ENCODE results near the gene FTL.

FTL gene

DNA sequence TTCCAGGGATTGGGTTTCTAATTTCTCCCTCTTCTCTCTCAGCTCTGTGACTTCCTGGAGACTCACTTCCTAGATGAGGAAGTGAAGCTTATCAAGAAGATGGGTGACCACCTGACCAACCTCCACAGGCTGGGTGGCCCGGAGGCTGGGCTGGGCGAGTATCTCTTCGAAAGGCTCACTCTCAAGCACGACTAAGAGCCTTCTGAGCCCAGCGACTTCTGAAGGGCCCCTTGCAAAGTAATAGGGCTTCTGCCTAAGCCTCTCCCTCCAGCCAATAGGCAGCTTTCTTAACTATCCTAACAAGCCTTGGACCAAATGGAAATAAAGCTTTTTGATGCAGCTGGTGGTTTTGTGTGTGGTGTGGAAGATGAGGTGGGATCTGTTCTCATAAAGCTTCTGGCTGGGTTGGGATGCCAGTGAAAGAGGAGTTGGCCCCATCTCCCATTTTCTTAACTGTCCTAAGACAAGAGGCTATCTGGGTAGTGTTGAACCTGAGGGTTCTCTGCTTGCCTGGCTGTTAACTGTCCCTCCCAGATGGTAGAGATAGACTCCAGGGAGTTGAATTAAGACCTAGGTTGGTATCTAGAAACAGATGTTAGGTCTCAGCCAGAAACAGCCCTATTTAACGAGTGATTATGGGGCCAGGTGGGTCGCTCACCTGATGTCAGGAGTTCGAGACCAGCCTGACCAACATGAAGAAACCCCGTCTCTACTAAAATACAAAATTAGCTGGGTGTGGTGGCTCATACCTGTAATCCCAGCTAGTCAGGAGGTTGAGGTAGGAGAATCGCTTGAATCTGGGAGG, 1.6 kb downstream of the FTL start:
- peaks cover 67% of the 10 kb centered on the region for H3K36me3 Mint-ChIP-seq (ENCODE audit: low read depth)
- DNase-seq, result no peak
- peak overlapping the region; percentile 92 for H3K4me3 Mint-ChIP-seq
- no peaks in the 10 kb centered on the region for H3K27me3 Mint-ChIP-seq
- no peaks in the 10 kb centered on the region for H3K9me3 Mint-ChIP-seq
- H3K27ac Mint-ChIP-seq, result peak overlapping the region; percentile 97
- peaks cover 61% of the 10 kb centered on the region for H3K4me1 Mint-ChIP-seq (ENCODE audit: low read depth)

DNA sequence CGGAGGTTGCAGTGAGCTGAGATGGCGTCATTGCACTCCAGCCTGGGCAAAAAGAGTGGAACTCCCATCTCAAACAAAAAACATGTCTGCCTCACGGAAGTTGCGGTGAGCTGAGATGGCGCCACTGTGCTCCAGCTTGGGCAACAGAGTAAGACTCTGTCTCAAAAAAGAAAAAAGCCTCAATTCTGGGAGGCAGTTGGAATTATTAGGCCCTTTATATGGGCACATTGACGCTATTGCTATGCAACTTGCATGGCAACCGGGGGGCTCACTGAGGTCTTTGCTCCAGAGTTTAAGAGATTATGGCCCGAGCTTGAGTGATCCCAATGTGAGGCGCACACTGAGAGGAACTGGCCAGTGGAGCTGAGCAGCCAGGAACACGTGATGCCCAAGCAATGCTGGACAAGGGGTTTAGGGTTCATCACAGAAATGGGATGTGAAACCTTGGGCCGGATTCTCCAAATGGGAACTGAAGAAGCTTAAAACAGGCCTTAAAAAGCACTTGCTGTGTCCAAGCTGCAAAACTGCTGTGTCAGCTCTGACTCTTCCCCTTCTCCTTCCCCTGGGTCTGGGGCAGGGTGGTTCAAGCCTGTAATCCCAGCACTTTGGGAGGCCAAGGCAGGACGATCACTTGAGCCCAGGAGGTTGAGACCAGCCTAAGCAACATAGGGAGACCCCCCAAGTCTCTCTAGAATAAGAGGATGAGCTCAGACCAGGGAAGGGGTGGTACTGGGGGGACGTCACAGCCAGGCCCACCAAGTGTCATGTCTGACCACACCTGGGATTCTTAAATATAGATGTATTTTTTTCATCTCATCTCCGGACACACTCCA, 2.5 kb downstream of the FTL start:
- Mint-ChIP-seq H3K4me1 (ENCODE audit: low read depth) (peaks cover 53% of the 10 kb centered on the region), H3K27ac (peak overlapping the region; percentile 97), H3K4me3 (peak overlapping the region; percentile 92), H3K9me3 (no peaks in the 10 kb centered on the region), H3K27me3 (no peaks in the 10 kb centered on the region), H3K36me3 (ENCODE audit: low read depth) (peaks cover 64% of the 10 kb centered on the region)
- no peak for DNase-seq

DNA sequence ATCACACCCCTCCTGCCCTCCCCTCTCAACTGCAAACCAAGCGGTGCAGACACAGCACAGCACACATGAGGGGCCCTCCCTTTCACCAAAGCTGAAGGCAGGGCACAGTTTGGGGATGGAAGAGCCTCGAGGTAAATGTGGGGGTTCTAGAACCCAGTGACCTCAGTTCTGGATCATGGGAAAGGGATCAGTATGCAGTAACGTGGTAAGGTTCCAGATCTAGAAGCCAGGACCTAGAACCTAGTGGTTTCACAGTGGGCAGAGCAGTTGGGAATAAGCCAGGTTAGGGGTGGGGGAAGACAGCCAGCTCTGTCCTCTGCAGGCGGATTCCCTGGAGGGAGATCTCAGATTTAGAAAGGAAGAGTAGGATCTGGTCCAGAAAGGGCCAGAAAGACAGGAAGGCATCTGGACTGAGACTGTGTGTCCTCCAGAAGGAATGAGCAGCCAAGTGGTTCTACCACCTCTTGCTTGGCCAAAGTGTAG, 3.1 kb downstream of the FTL start:
- Mint-ChIP-seq H3K27me3 (no peaks in the 10 kb centered on the region), H3K4me1 (ENCODE audit: low read depth) (peaks cover 47% of the 10 kb centered on the region), H3K27ac (peak overlapping the region; percentile 97), H3K4me3 (peak overlapping the region; percentile 92), H3K36me3 (ENCODE audit: low read depth) (peaks cover 68% of the 10 kb centered on the region), H3K9me3 (no peaks in the 10 kb centered on the region)
- no peak for DNase-seq

DNA sequence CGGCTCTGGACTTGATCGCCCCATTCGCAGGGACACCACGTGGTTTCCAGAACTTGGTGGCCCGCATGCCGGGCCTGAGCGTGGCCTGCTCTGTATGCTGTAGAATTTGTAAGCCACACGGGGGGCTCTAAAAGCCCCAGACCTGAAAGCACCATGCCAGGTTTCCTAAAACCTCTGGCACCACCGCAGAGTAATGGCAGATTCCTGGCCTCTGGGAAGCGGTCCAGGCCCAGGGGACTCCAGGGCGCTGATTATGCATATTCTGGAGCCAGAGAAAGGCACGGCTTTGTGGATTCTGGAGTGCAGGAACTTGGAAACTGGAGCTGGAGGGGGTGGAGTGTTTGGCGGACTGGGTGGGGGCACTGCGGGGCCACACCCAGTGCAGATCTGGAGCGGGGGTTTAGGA, 3.7 kb downstream of the FTL start:
- no peaks in the 10 kb centered on the region for H3K27me3 Mint-ChIP-seq

DNA sequence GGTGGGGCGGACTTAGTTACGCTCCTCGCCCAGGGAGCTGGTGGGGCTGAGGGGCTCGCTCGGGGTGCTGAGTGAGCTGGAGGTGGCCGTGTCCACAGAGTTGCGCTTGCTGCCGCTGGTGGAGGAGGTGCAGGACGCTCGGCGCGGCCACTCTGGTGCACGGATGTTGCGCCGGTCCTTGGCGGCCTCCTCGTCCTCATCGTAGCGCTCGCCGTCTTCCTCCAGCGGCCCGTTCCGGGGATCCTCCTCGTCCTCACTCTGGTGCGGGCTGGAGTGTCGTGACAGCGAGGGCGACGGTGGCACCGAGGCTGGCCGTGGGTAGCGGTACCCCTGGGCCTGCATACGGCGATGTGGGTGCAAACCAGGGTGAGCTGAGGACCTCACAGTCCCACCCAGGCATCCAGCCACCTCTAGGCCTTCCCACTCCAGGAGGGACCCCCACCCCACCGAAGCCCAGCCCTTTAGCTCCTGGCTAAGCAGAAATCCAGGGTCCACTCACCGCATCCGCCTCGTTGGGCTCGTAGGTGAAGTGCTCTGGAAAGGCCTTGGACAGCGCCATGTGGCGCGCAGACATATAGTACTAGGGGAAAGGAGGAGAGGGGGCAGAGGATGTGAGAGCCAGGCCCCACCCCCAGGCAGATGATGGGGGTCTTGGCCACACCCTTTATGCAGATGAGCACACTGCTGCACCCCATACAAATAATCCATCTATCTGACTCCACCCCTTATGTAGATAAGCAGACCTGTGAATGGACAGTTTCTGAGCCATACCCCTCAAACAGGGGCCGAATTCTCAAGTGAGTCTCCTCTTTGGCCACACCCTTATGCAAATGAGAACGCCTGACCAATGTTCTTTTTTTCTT, 4.4 kb downstream of the FTL start:
- peaks cover 78% of the 10 kb centered on the region for H3K36me3 Mint-ChIP-seq (ENCODE audit: low read depth)

More for the DNA sequence above, 3.7 kb downstream of the FTL start:
- H3K4me3 Mint-ChIP-seq, result no peak overlapping the region
- H3K36me3 Mint-ChIP-seq (ENCODE audit: low read depth), result peaks cover 71% of the 10 kb centered on the region
- H3K4me1 Mint-ChIP-seq (ENCODE audit: low read depth), result peaks cover 41% of the 10 kb centered on the region
- no peak for DNase-seq
- H3K27ac Mint-ChIP-seq, result no peak overlapping the region
- no peaks in the 10 kb centered on the region for H3K9me3 Mint-ChIP-seq

DNA sequence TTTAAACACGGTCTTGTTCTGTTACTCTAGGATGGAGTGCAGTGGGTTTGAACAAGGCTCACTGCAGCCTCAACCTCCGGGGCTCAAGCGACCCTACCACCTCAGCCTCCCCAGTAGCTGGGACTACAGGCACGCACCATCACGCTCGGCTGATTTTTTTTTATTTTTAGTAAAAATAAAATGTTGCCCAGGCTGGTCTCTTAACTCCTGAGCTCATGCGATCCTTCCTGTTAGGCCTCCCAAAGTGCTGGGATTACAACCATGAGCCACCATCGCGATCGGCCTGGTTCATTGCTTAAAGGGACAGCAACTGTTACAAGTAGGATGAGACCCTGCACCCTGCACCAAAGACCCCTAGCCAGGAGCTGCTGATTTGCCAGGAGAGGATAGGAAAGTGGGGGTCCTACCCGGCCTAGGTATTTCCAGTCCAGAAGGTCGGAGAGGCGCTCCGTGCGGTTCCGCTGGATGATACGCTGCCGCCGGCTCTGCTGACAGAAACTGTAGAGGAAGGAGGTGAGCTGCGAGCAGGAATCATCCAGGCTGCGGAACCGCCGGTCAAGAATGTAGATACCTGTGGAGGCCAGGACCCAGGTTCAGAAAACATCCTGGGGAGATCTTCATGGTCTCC, 5.1 kb downstream of the FTL start:
- no peak for DNase-seq
- Mint-ChIP-seq H3K4me1 (ENCODE audit: low read depth) (peaks cover 27% of the 10 kb centered on the region), H3K9me3 (no peaks in the 10 kb centered on the region), H3K27ac (peak overlapping the region; percentile 75), H3K4me3 (no peak overlapping the region), H3K36me3 (ENCODE audit: low read depth) (peaks cover 75% of the 10 kb centered on the region), H3K27me3 (no peaks in the 10 kb centered on the region)

More for the DNA sequence above, 4.4 kb downstream of the FTL start:
- H3K9me3 Mint-ChIP-seq, result no peaks in the 10 kb centered on the region
- no peak overlapping the region for H3K4me3 Mint-ChIP-seq
- no peak for DNase-seq
- peaks cover 34% of the 10 kb centered on the region for H3K4me1 Mint-ChIP-seq (ENCODE audit: low read depth)
- peak overlapping the region; percentile 75 for H3K27ac Mint-ChIP-seq
- H3K27me3 Mint-ChIP-seq, result no peaks in the 10 kb centered on the region

DNA sequence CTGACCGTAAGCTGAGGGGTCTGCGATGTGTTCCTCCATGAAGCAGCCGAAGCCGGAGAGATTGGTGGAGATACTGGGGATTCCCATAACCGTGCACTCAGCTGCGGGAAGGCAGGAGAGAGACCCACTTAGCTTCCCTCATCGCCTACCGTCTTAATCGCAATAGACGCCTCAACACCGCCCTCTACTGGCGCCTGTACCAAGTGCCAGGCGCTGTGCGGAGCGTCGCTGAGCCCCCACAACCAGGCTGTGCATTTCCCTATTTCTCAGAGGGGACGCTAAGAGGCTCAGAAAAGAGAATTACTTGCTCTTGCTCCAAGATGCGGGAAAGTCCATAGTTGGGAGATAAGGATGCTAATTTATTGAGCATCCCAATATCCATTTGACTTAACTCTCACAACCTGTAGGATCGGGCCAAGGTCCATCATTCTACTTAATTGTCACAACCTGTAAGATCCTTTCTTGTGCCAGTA, 5.8 kb downstream of the FTL start:
- H3K36me3 Mint-ChIP-seq (ENCODE audit: low read depth), result peaks cover 72% of the 10 kb centered on the region
- peaks cover 25% of the 10 kb centered on the region for H3K4me1 Mint-ChIP-seq (ENCODE audit: low read depth)
- H3K27me3 Mint-ChIP-seq, result no peaks in the 10 kb centered on the region
- no peaks in the 10 kb centered on the region for H3K9me3 Mint-ChIP-seq
- no peak overlapping the region for H3K4me3 Mint-ChIP-seq
- peak overlapping the region; percentile 76 for H3K27ac Mint-ChIP-seq
- DNase-seq, result peak; percentile 89

DNA sequence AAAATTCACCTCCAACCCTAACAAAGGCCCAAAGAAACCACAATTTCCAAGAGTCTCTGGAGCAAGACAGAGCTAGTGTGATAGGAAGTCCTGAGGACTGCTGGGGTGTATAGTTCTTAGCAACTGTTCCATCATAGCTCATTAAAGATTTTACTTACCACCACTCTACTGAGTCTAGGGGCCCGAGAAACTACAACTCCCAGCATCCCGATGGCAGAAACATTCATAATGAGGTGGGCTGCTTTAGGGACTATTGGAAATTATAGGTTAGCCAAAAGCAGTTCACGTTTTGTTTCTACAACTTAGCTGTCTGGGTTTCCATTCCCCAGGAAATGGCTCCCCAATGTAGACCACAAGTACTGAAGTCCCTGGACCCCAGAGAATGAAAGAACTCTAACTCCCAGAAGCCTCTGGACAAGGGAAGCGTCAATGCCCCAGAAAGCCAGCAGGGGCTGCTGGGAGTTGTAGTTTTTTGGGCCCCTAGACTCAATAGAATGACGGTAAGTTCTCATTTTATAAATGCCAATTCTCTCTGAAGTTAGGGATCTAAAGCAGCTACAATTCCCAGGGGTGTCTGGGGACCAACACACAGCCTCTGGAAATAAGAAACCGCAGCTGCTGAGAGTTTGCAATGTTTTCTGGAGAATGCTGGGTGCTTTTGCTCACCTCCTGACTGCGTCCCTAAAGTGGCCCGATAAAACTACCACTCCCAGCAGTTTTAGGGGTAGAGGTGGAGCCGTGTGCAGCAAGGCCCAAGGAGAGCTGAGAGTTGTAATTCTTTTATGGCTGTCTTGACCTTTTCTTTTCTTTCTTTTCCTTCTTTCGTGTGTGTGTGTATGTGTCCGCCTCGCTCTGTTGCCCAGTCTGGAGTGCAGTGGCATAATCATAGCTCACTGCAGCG, 11.1 kb downstream of the FTL start:
- Mint-ChIP-seq H3K36me3 (ENCODE audit: low read depth) (peaks cover 54% of the 10 kb centered on the region), H3K4me3 (no peak overlapping the region), H3K27me3 (no peaks in the 10 kb centered on the region), H3K27ac (peak overlapping the region; percentile 44), H3K4me1 (ENCODE audit: low read depth) (peaks cover 10% of the 10 kb centered on the region), H3K9me3 (no peaks in the 10 kb centered on the region)
- no peak for DNase-seq

DNA sequence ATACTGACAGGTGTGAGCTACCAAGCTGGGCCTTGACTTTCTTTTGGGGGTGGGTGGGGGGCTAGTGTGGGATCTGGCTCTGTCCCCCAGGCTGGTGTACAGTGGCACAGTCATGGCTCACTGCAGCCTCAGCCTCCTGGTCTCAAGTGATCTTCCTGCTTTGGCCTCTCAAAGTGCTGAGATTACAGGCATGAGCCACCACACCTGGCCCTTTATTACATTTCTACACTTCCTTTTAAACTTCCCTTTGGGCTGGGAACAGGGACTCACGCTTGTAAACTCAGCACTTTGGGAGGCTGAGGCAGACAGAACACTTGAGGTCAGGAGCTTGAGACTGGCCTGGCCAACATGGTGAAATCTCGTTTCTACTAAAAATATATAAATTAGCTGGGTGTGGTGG, 12.0 kb downstream of the FTL start:
- H3K27me3 Mint-ChIP-seq, result no peaks in the 10 kb centered on the region
- H3K36me3 Mint-ChIP-seq (ENCODE audit: low read depth), result peaks cover 60% of the 10 kb centered on the region
- no peak overlapping the region for H3K4me3 Mint-ChIP-seq
- no peak for DNase-seq
- H3K9me3 Mint-ChIP-seq, result no peaks in the 10 kb centered on the region
- H3K4me1 Mint-ChIP-seq (ENCODE audit: low read depth), result peaks cover 10% of the 10 kb centered on the region
- H3K27ac Mint-ChIP-seq, result no peak overlapping the region

DNA sequence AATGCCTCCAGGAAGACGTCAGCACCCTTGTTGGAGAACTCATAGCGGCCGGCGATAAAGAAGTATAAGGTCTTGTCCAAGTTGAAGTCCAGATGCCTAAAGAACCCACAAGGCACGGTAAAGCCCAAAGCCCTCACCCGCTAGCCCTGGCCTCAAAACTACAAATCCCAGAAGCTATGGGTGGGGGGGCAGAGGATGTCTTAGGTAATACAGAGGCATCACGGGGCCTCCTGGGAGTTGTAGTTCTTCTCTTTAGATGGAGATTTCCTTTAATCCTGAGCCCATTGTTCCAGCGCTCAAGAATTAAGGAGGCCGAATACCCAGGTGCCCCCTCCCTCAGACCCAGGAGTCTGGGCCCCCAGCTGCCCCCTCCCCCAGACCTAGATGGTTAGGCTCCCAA, 17.2 kb downstream of the FTL start:
- Mint-ChIP-seq H3K36me3 (ENCODE audit: low read depth) (peaks cover 70% of the 10 kb centered on the region), H3K27ac (no peak overlapping the region), H3K27me3 (no peaks in the 10 kb centered on the region), H3K4me3 (no peak overlapping the region), H3K4me1 (ENCODE audit: low read depth) (peaks cover 17% of the 10 kb centered on the region), H3K9me3 (no peaks in the 10 kb centered on the region)
- no peak for DNase-seq

DNA sequence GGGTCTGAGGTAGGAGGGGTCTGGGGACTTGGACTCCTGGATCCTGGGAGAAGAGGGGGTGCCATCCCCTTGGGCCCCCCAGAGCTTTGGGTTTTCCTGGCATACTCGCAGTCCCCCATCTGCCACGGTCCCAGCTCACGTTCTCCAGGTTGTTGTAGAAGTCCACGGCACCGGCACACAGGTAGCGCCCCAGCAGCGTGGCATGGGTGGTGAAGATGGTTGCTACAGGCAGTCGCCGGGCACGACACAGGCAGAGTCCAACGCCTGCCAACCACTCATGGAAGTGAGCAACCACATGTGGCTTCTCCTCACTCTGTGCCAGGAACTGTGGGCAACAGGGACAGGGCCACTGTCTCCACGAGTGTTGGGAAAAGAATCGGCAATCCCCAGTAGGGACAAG, 20.6 kb downstream of the FTL start:
- H3K4me3 Mint-ChIP-seq, result no peak overlapping the region
- H3K27me3 Mint-ChIP-seq, result no peaks in the 10 kb centered on the region
- H3K9me3 Mint-ChIP-seq, result no peaks in the 10 kb centered on the region
- DNase-seq, result no peak
- H3K36me3 Mint-ChIP-seq (ENCODE audit: low read depth), result peaks cover 74% of the 10 kb centered on the region
- H3K27ac Mint-ChIP-seq, result no peak overlapping the region
- peaks cover 26% of the 10 kb centered on the region for H3K4me1 Mint-ChIP-seq (ENCODE audit: low read depth)

DNA sequence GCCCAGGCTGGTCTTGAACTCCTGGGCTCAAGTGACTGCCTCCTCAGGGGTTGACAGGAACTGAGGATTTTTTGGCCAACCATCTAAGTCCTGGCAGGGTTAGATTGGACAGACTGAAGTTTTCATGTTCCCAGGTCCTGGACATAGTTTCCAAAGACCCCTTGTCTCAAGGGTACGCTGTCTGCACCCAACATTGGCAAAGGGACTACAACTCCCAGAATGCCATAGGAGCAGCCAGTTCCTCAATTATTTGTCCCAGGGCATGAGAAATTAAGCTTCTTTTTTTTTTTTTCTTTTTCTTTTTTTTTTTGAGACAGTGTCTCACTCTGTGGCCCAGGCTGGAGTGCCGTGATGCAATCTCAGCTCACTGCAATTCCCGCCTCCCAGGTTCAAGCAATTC, 21.1 kb downstream of the FTL start:
- peaks cover 30% of the 10 kb centered on the region for H3K4me1 Mint-ChIP-seq (ENCODE audit: low read depth)
- H3K27me3 Mint-ChIP-seq, result no peaks in the 10 kb centered on the region
- no peaks in the 10 kb centered on the region for H3K9me3 Mint-ChIP-seq
- no peak overlapping the region for H3K4me3 Mint-ChIP-seq
- no peak overlapping the region for H3K27ac Mint-ChIP-seq
- no peak for DNase-seq
- peaks cover 77% of the 10 kb centered on the region for H3K36me3 Mint-ChIP-seq (ENCODE audit: low read depth)

DNA sequence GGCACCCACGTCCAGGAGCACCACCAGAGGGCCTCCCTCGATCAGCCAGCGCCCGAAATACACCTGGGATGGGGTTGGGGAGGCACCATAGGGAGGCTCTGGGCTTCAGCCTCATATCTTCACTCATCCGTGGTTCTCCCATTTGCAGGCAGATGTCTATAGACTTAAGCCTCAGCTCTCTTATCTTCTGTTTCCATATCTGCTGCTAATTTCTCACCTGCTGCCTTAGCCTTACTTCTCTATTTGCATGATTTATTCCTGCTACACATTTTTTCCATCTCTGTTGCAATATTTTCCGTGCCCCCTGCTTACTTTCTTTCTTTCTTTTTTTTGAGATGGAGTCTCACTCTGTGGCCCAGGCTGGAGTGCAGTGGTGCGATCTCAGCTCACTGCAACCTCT, 22.2 kb downstream of the FTL start:
- peak overlapping the region; percentile 65 for H3K27ac Mint-ChIP-seq
- H3K9me3 Mint-ChIP-seq, result no peaks in the 10 kb centered on the region
- H3K4me1 Mint-ChIP-seq (ENCODE audit: low read depth), result peaks cover 37% of the 10 kb centered on the region
- H3K4me3 Mint-ChIP-seq, result no peak overlapping the region
- H3K27me3 Mint-ChIP-seq, result no peaks in the 10 kb centered on the region
- peaks cover 71% of the 10 kb centered on the region for H3K36me3 Mint-ChIP-seq (ENCODE audit: low read depth)
- DNase-seq, result no peak
